Measurements from ENCODE around the gene PHACTR3. TPM values are rescaled to one million over a fixed set of nuclear protein-coding genes. Genes with fewer than 3 reads are reported as not detected.
"Not testable (repeated sequence)": the region's sequence is repeated elsewhere in the genome, so short reads cannot be mapped to it uniquely, and the experiment has no call there.

PHACTR3 gene
- total RNA-seq, 1 experiment from 2014 or later, result 0.12 TPM

DNA sequence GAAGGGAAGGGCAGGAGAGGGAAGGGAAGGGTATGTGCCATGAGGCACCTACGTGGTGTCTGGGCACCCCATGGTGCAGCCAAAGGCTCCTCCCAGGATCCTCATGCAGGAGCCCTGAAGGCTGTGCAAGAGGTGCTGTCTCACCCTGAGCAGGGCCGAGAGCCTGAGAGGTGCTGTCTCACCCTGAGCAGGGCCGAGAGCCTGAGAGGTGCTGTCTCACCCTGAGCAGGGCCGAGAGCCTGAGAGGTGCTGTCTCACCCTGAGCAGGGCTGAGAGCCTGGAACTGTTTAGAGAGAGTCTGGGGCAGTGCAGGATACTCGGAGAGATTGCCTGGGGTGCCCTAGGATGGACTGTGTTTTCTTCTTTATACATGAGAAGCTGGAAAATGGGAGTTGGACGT lies 14.2 kb downstream of the PHACTR3 start:
- not testable (repeated sequence) for DNase-seq (ENCODE audit: low read depth)

DNA sequence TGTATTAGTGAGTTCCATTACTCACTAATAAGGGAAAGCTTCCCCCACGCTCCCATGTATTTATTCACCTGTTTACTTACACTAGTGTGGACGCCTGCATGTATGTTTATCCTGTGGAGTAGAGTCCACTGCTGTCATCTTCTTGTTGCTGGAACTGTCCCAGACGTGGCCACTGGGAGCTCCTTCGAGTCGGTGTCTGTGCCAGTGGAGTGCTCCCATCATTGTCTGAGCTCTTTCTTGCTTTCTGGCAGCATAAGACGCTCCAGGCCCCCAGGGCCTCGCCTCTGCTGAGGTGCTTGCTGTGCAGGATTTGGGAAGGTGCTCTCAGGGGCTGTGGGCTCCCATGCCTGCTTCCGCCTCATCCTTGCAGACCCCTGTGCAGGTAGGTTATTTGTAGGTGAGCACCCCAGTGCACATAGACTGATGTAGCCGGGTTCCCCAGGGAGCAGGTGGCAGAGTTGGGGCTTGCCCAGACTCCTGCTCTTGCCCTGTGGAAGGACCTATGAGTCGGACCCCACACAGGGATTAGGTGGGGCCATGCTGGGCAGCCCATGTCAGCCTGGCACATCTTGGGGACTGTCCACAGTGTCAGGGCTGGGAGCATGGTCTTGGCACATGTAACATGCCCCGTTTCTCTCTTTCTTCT lies 16.6 kb downstream of the PHACTR3 start:
- DNase-seq (ENCODE audit: low read depth), result no peak

DNA sequence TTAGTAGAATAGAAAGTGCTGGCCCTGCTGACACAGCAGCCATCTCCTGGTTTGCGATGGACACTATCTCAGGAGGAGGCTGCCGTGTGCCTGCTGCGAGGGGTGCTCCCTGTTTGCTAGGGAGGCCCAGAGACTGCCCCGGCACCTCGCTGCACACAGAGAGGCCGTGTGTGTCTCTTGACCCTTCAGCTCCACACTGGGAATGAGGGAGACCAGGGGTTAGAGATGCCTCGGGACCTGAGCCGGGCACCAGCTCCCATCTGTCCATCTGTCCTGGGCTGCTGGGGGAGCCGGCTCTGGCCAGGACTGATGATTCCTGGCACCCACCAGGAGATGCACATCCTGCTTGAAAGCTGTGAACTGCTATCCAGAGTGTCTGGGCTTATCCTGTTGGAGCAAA lies 18.2 kb downstream of the PHACTR3 start:
- DNase-seq (ENCODE audit: low read depth), result no peak

DNA sequence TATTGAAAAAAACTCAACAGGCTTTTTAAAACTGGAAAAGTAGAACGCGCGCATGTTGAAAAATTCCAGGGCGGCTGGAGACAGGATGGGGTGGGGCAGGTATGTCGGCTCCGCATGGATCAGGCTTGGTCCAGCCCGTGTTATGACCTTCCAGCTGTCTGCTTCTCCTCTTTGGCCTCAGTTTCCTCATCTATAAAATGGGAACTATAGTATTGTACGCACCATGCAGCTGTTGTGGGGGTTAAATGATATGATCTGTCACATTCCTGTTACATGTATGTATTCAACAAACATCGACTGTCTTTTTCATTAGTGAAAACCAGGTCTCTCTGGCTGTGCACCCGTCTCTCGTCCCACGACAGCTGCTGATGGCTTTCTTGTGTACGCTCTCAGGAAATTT lies 18.8 kb downstream of the PHACTR3 start:
- no peak for DNase-seq (ENCODE audit: low read depth)

- DNase-seq (ENCODE audit: low read depth), result no peak
These were observed 19.2 kb downstream of the PHACTR3 start for GRCh38 chr20:59623583-59623982.

DNA sequence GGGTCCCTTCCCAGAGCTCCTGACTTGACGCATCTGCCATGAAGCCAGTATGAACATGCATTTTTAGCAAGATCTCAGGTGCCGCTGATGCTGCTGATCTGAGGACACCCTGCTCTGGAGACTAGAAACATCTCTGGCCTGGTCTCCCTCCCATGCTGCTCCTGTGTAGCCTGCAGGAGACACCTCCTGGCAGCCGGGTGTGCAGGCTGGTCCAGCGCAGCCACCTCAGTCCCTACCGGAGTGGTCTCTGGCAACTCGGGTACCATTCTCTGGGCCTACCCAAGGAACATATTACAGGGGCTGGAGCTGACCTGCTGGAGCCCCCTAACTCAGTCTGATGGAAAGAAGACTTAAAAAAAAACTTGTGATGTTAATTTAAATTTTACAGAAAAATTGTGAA lies 20.1 kb downstream of the PHACTR3 start:
- no peak for DNase-seq (ENCODE audit: low read depth)

GRCh38 chr20:59625214-59625922 lies 21.0 kb downstream of the PHACTR3 start:
- DNase-seq (ENCODE audit: low read depth), result no peak

GRCh38 chr20:59627298-59627697 lies 23.0 kb downstream of the PHACTR3 start:
- no peak for DNase-seq (ENCODE audit: low read depth)

- no peak for DNase-seq (ENCODE audit: low read depth)
These were observed 23.8 kb downstream of the PHACTR3 start for GRCh38 chr20:59628171-59628570.

DNA sequence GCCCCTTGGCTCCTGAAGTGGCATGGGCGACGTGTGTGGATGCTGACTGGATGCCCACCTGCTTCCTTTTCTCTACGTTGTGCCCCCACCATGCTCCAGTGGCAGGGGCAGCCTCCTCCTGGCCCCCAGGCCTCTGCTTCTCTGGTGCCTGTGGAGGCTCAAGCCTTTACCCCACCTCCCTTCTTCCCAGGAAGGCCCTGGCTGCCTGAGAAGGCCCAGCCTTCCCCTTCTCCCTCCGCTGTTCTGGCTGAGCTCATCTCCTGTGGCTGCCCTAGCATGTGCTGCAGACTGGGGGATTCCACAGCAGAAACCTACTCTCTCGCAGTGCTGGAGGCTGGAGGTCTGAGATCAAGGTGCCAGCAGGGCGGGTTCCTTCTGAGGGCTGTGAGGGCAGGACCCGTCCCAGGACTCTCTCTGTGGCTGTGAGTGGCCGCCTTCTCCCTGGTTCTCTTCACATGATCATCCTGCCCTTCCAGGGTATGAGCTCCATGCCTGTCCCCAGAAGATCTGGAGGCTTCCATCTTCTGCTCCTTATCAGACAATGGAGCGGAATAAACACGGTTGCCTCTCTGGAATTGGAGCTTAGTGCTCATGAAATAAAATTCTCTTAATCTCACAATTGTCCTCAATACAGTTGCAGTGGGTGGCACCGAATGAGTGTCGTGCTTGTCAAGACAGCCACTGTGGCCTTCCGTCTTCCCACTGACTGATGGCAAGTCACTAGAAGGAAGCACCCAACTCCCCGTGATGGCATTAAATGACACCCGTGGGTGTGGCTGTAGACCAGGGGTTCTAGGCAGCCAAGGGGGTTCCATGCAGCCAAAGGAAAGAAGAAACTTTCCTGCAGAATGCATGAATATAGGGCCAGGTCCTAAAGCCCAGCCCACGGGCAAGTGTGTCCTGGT lies 25.1 kb downstream of the PHACTR3 start:
- DNase-seq (ENCODE audit: low read depth), result no peak

- DNase-seq (ENCODE audit: low read depth), result no peak
These were observed 26.2 kb downstream of the PHACTR3 start for GRCh38 chr20:59630526-59630925.

- no peak for DNase-seq (ENCODE audit: low read depth)
These were observed 27.6 kb downstream of the PHACTR3 start for GRCh38 chr20:59631751-59632540.

DNA sequence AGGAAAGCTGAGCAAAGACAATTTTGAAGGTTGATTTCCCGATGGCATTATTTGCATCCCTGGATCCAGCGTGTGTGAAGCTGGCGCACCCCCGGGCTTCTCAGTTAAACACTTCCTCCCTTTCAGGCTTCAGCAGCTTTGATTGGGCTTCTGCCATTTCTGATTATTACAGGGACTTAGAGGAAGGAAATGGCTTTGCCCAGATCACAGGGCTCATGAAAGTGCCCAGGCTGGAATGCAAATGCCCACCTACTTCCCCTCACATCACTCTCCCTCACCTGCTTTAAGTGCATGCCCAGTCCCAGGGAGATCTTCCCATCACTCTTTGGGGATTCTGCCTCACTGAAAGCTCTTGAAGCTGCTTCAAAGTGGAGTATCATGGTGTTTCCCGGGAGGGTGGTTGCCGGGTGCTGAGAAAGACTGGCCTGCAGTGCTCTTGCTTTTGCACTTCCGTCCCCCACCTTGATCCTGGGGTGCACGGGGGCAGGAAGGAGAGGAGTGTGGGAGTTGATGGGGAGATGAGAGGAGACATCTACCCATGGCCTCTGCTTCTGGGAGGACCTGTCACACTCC lies 28.3 kb downstream of the PHACTR3 start:
- no peak for DNase-seq (ENCODE audit: low read depth)

GRCh38 chr20:59633656-59634251 lies 29.4 kb downstream of the PHACTR3 start:
- no peak for DNase-seq (ENCODE audit: low read depth)

GRCh38 chr20:59634435-59635005 lies 30.2 kb downstream of the PHACTR3 start:
- no peak for DNase-seq (ENCODE audit: low read depth)

DNA sequence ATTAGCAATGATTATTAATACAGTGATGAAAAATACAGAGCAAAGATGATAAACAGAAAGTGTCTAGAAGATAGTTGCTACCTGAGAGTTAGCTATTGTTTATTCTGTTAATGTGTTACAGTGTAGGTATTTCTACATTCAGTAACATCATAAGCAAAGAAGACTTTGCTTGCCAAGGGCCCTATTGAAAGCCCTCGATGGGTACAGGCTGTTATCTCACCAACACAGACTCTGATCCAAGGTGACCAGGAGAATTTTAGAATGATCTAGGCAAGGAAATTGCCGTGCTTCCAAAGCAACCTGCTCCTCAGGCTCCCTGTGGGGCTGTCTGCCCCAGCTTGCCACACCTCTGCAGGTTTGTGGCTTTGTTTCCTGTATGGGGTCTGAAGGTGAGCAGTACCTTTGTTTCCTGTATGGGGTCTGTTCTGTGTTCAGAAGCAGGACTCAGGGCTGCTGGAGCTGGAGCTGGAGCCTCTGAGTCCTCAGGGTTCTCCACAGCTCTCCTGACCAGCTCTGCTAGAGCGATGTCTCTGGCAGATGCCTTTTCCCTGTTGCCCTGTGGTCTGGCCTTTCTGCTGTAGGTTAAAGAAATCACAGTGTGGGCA lies 32.5 kb downstream of the PHACTR3 start:
- DNase-seq (ENCODE audit: low read depth), result no peak

GRCh38 chr20:59640267-59640666 lies 35.9 kb downstream of the PHACTR3 start:
- no peak for DNase-seq (ENCODE audit: low read depth)

DNA sequence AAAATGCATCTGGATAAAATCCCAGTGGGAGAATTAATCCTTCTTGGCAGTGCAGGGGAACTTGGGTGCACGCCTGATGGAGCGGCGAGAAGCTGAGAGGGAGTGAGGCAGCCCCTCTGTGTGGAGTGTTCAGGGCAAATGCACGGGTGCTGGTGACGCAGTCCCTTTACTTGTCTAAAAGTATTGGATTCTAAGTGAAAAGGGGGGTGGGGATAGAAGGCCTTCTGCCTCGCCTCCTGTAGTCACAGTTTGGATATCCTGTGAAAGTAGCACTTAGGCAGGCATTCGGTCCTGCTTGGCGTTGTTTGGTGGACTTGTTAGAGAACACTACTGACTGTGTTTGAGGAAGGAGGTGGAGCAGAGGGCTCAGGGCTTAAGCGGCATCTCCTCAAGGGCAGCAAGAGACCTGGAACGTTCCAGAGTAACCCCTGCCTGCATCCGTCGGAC lies 39.3 kb downstream of the PHACTR3 start:
- DNase-seq (ENCODE audit: low read depth), result no peak

DNA sequence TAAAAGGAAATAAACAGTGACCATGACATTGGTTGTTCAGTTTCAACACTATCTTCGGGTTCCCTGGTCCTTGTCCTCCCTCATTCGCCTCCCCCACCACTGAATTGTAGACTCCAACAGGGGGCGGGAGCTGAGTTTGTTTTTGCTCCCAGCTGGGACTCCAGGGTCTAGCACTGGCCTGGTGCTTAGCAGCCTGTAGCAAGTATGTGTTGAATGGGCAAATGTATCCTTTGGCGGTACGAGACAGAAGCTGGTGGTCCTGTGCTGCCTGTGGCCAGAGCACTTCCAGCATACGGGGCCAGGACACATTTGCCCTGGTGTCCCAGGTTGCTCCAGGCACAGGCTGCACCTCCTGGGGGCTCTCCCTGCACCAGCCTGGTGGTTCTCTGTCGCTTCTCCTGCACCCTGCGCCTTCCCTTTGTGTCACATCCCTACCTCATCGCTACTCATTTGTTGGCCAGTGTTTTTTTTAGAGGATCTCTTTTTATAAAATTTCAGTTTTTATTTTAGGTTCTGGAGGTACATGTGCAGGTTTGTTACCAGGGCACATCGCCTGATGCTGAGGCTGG lies 40.1 kb downstream of the PHACTR3 start:
- DNase-seq (ENCODE audit: low read depth), result no peak

GRCh38 chr20:59645271-59645670 lies 40.9 kb downstream of the PHACTR3 start:
- no peak for DNase-seq (ENCODE audit: low read depth)
